COLO668 (cell line): Measurements from ENCODE around the gene MIOX.
A peak's percentile ranks its signal among the peaks of the same experiment; 100 is the strongest.

Source experiments
- DNase-seq: peaks from one replicate; lab custom pipeline; 2025; ENCODE audit not compliant: unreplicated experiment; lab: John Stamatoyannopoulos, UW

The MIOX gene

GRCh38 chr22:50454556-50455075, 32.0 kb upstream of the MIOX start:
- DNase-seq = no peak

- DNase-seq = no peak
Measured at GRCh38 chr22:50455201-50455600, 31.5 kb upstream of the MIOX start.

DNA sequence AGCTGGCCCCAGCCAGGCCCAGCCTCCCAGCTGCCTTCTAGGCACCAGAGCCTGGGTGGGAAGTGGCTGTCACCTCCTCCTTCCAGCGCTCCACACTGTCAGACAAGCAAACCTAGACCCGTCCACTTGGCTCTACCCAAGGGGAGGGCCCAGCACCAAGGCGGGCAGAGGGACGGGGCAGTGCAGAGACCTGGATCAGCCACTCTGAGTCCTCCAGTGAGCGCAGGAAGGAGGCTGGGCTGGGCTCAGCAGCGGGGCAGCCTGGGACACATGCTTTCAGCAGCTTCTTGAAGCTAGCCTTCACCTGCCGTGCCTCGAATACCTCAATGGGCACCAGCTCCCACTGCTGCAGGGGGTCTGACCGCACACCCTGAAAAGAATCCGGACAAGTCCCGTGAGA, 30.6 kb upstream of the MIOX start:
- no peak for DNase-seq

- DNase-seq = no peak
Measured at GRCh38 chr22:50456466-50457234, 30.0 kb upstream of the MIOX start.

GRCh38 chr22:50459016-50459415, 27.6 kb upstream of the MIOX start:
- DNase-seq = no peak

DNA sequence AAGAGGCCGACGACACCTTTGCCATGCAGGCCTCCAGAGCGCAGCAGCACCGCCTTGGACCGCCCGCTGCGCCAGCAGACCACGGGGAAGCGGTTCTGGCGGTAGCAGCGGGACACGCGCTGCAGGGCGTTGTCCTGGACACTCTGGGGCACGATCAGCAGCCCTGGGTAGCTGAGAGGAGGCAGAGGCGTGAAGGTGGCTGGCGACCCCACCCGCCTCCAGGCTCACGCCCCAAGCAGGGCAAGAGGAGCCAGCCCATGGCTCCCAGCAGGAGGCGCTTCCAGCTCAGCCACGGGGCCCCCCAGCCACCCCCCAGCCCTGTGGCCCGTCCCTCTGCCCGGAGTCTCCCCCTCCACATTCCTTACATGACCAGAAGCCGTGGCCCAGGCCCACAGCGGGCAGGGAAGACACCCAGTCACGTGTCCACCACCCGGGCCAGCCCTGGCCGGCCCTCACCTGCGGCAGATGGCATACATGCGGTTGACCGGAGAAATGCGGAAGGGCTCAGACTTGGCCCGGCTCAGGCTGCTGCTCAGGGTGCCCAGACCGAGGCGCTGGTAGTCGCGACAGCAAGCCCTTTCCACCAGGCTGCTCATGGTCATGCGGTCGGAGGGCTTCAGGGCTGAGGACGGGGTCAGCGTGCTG, 27.0 kb upstream of the MIOX start:
- DNase-seq = no peak

DNA sequence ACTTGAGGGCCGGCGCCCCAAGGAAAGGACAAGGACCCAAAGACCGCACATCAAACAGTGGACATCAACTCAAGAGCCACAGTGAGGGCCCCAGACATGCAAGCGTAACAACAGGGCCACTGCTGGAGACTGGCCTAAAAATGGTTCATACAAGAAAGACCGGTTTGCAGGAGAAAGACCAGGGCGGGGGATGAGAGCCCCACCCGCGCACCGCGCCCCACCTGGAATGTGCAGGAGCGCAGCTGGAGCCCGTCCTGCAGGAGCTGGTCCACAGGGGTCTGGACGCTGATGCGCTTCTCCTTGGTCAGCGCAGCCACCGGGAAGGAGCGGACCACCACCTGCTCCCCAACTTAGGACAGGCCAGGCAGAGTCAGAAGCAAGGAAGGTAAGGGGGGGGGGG, 25.7 kb upstream of the MIOX start:
- no peak for DNase-seq

DNA sequence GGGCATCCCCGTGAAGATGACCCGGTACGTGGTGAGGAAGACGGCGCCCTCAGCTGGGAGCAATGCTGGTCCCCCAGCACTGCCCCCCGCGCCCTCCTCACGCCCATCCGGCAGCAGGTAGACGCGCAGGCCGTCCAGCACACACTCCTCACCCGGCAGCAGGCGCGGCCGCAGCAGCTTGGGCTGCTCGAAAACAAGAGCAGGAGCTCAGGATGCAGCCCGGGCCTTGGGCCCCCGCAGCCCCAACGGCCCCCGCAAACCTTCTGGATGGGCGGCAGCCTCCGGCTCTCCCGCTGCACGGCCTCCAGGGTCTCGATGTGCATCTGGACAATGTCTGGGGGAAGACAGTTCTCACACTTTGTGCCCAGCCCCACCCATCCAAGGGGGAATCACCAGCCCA, 25.1 kb upstream of the MIOX start:
- no peak for DNase-seq

GRCh38 chr22:50461979-50462540, 24.6 kb upstream of the MIOX start:
- no peak for DNase-seq

GRCh38 chr22:50463188-50463900, 23.3 kb upstream of the MIOX start:
- DNase-seq = no peak

GRCh38 chr22:50464451-50464850, 22.2 kb upstream of the MIOX start:
- DNase-seq = no peak

- no peak for DNase-seq
Measured at GRCh38 chr22:50465066-50465930, 21.4 kb upstream of the MIOX start.

DNA sequence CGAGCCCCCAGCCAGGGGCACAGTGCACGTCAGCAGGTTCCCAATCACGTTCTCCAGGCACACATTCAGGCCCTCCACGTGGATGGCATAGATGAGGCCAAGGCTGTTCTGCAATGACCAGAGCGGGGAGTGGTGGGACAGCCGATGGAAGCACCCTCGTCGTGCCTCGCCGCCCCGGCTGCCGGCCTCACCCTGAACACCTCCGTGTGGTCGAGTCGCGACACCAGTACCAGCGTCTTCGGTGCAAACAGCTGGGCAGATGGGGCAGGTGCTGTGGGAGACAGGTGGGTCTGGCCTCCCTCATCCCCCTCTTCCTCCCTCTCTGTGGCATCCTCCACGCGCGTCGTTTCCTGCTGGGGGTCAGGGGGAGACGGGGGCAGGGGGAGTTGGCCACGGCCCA, 19.3 kb upstream of the MIOX start:
- no peak for DNase-seq

GRCh38 chr22:50467773-50468440, 18.8 kb upstream of the MIOX start:
- DNase-seq = peak; percentile 54

- DNase-seq = no peak
Measured at GRCh38 chr22:50468626-50469025, 18.0 kb upstream of the MIOX start.

- peak; percentile 93 for DNase-seq
Measured at GRCh38 chr22:50469377-50470305, 17.0 kb upstream of the MIOX start.

GRCh38 chr22:50470491-50470890, 16.2 kb upstream of the MIOX start:
- peak; percentile 71 for DNase-seq

DNA sequence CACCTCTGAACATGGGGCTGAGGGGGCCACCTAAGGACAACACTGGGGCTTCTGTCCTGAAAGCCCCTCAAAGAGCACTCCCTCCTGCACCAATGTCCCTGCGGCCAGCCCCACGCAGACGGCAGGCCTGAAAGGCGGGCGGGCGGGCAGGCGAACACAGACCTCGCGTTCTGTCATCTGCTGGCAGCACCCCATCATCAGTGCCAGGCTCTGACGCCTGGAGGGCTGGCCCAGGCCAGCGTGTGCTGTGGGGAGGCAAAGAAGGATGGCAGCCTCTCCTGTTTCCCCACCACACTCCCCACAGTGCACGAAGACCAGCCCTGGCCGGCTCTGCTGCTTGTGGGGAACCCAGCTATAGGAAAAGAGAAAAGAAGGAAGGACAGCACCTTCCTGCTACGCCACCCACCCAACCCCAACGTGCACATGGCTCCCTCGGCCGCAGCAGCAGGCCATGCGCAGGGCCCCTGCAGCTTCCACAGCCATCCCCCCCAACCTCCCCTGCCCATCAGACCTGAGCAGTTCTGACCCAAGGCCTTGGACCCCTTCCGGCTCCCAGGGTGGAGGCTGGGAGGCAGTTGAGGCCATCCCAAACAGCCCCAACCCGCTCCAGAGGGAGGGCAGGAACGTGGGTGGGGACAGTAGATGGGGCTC, 15.3 kb upstream of the MIOX start:
- DNase-seq = no peak

GRCh38 chr22:50471962-50472361, 14.7 kb upstream of the MIOX start:
- no peak for DNase-seq
